Spleen (tissue), 13 donors: ENCODE measurements around the gene ZFP2. TPM values are rescaled to one million over a fixed set of nuclear protein-coding genes. Genes with fewer than 3 reads are reported as not detected.

Experiments
- DNase-seq: peaks from one replicate; pipeline ENCODE4 v3.0.0-alpha.2; 2020
- H3K27ac ChIP-seq, 8 donors: fragments of 200-600 bp; sonication (generic) in 7 of 8; 1 replicate in 4 of 8; 2 replicates in 4 of 8; pipeline versions ENCODE4 v1.5.0 to v1.8.0; 2016 to 2021; ENCODE audit warnings: inconsistent platforms in 4 of 8, mild to moderate bottlenecking in 4 of 8, moderate library complexity in 1 of 8
- H3K27me3 ChIP-seq, 7 donors: fragments of 200-600 bp; sonication (generic) in 6 of 7; replicated peaks in 1 of 7; 1 replicate in 4 of 7; 2 replicates in 3 of 7; pipeline versions ENCODE4 v1.5.0 to v1.8.0; 2016 to 2021; ENCODE audit warnings: inconsistent platforms in 3 of 7, mild to moderate bottlenecking in 1 of 7
- H3K36me3 ChIP-seq, 6 donors: fragments of 200-600 bp; sonication (generic) in 5 of 6; 1 replicate in 4 of 6; 2 replicates in 2 of 6; pipeline versions ENCODE4 v1.5.0 to v1.8.0; 2016 to 2021; ENCODE audit warnings: inconsistent platforms in 2 of 6
- H3K4me1 ChIP-seq, 6 donors: fragments of 200-600 bp; sonication (generic) in 5 of 6; 1 replicate in 3 of 6; 2 replicates in 3 of 6; pipeline versions ENCODE4 v1.5.0 to v1.8.0; 2016 to 2021; ENCODE audit warnings: inconsistent platforms in 3 of 6
- H3K4me3 ChIP-seq, 8 donors: fragments of 200-600 bp; sonication (generic) in 7 of 8; 1 replicate in 4 of 8; 2 replicates in 4 of 8; pipeline versions ENCODE4 v1.5.0 to v1.8.0; 2016 to 2021; ENCODE audit warnings: inconsistent platforms in 4 of 8, mild to moderate bottlenecking in 4 of 8, moderate library complexity in 2 of 8
- H3K9me3 ChIP-seq, 8 donors: fragments of 200-600 bp; sonication (generic) in 7 of 8; 1 replicate in 4 of 8; 2 replicates in 4 of 8; pipeline versions ENCODE4 v1.5.0 to v1.8.0; 2016 to 2021; ENCODE audit warnings: inconsistent platforms in 4 of 8
- POLR2A ChIP-seq, 3 donors: fragments of 450-650 bp; IDR thresholded peaks; one replicate each; pipeline ENCODE4 v1.5.1; 2017; ENCODE audit warnings: antibody characterized with exemption in 3 of 3, mild to moderate bottlenecking in 1 of 3
- POLR2AphosphoS5 ChIP-seq, 3 donors: sonication (generic); formaldehyde crosslinking; IDR thresholded peaks; one replicate each; pipeline ENCODE4 v1.5.1; 2017; ENCODE audit warnings: antibody characterized with exemption in 3 of 3
- WGBS, 5 donors: extraction: QIAGEN DNeasy Blood & Tissue Kit in 3 of 5; methylation state at CpG; one replicate each; pipeline versions ENCODE4 v1.1.5 to v1.1.7; 2013 to 2018; 5-methylcytosine and 5-hydroxymethylcytosine counted together
- intact Hi-C: fragments of 100-400 bp; cut with DNase I; formaldehyde crosslinking; loops from one replicate; pipeline ENCODE4 v1.15.0; 2023; ENCODE audit warnings: low total_unique reads
- long read RNA-seq, 2 donors: transcript quantifications; one replicate each; lab custom pipeline, GENCODE V29; 2026
- polyA plus RNA-seq, 3 donors: library from polyadenylated mRNA; stranded (reverse); fragments of 200-250 nt; gene quantifications; one replicate each; pipeline ENCODE4 v1.2.1, GENCODE V29; 2013
- total RNA-seq, 7 donors: library from RNA; depleted of rRNA in 3 of 7; stranded (reverse); fragments of >200 nt in 3 of 7; fragmentation: NEBNext Ultra II Directional in 4 of 7; extraction: Animal tissue kit (Norgen Biotek cat#: 25700) in 4 of 7; gene quantifications; one replicate each; pipeline versions ENCODE4 v1.1.0 to v1.2.1, GENCODE V29; 2016 to 2021
- TF ChIP-seq, protein P1 (sequence below), 11 experiments: fragments of 200-600 bp in 7 of 11; fragments of 450-650 bp in 4 of 11; sonication (generic) in 4 of 11; IDR thresholded peaks in 8 of 11; conservative IDR thresholded peaks in 3 of 11; 1 replicate in 7 of 11; 2 replicates in 4 of 11; pipeline versions ENCODE4 v1.4.0 to v1.8.0; 2016 to 2021; ENCODE audit warnings: antibody characterized with exemption in 11 of 11, inconsistent platforms in 4 of 11, mild to moderate bottlenecking in 1 of 11
- donor health status: healthy with polysubstance abuse.
- donor health status: DM: no; HTN: no; CAD: no; lungs with moderate emphysema.
- donor health status: DM: no; HTN: no; CAD: no.
- donor health status: Bipolar disorder and iron deficiency.
- donor health status: healthy.
- donor health status: DM: no; HTN: no; CAD: no.
- donor health status: DM: yes; HTN: yes; CAD: no.

The ZFP2 gene
- total RNA-seq (1 to 10 TPM; 1.4 to 2.4 (median 2.0) TPM), polyA plus RNA-seq (1 to 10 TPM; 1.5 to 1.8 (median 1.7) TPM)
- long read RNA-seq, donor 1: 0 reads
- long read RNA-seq, donor 2: 0 reads

- peak within 1 kb of the TSS in 7 of 8 donors; percentile 18 to 72 (median 65) for H3K27ac ChIP-seq
- TF ChIP-seq, protein P1, sequence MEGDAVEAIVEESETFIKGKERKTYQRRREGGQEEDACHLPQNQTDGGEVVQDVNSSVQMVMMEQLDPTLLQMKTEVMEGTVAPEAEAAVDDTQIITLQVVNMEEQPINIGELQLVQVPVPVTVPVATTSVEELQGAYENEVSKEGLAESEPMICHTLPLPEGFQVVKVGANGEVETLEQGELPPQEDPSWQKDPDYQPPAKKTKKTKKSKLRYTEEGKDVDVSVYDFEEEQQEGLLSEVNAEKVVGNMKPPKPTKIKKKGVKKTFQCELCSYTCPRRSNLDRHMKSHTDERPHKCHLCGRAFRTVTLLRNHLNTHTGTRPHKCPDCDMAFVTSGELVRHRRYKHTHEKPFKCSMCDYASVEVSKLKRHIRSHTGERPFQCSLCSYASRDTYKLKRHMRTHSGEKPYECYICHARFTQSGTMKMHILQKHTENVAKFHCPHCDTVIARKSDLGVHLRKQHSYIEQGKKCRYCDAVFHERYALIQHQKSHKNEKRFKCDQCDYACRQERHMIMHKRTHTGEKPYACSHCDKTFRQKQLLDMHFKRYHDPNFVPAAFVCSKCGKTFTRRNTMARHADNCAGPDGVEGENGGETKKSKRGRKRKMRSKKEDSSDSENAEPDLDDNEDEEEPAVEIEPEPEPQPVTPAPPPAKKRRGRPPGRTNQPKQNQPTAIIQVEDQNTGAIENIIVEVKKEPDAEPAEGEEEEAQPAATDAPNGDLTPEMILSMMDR (IDR thresholded peaks at IDR 0.05 in 8 of 11, conservative IDR thresholded peaks at IDR 0.05 in 3 of 11): no peak
- TF ChIP-seq POLR2AphosphoS5 (IDR thresholded peaks at IDR 0.05) (peak; percentile 74 to 85 (median 81)), POLR2A (IDR thresholded peaks at IDR 0.05) (peak in 1 of 3 donors; percentile 10)
- 3 to 13% (median 5%) methylated on average over 38 to 79 of the region's 79 CpGs for WGBS, 5 donors
Measured at GRCh38 chr5:178895615-178896571, at the start of gene ZFP2. TSS of gene ZFP2 (plus strand) at chr5:178895913. CDS start at chr5:178931314, 35,401 bp downstream.

GRCh38 chr5:178849316-178849715 is 46.4 kb upstream of the ZFP2 start:
- no peaks in the 10 kb centered on the region for H3K9me3 ChIP-seq
- 33 to 62% (median 51%) methylated on average over 5 of the region's 5 CpGs for WGBS, 5 donors
- H3K4me1 ChIP-seq: peaks cover 0 to 4% (median 0%) of the 10 kb centered on the region in 6 donors
- no peak for DNase-seq
- H3K27me3 ChIP-seq: peaks cover 0 to 3% (median 0%) of the 10 kb centered on the region in 7 donors
- TF ChIP-seq POLR2A (IDR thresholded peaks at IDR 0.05) (no peak), POLR2AphosphoS5 (IDR thresholded peaks at IDR 0.05) (no peak)
- TF ChIP-seq, protein P1 (IDR thresholded peaks at IDR 0.05 in 8 of 11, conservative IDR thresholded peaks at IDR 0.05 in 3 of 11): no peak
- no peaks in the 10 kb centered on the region for H3K36me3 ChIP-seq
- H3K4me3 ChIP-seq: no peak overlapping the region
- intact Hi-C loops: no loop called here
- H3K27ac ChIP-seq: peak overlapping the region in 5 of 8 donors; percentile 26 to 57 (median 29)

More at GRCh38 chr5:178895615-178896571, at the start of gene ZFP2:
- Histone ChIP-seq H3K9me3 (peaks cover 0 to 86% (median 23%) of the 10 kb centered on the region in 8 donors), H3K27me3 (peaks cover 0 to 12% (median 0%) of the 10 kb centered on the region in 7 donors), H3K4me3 (peak within 1 kb of the TSS; percentile 51 to 81 (median 66)), H3K36me3 (no peaks in the 10 kb centered on the region), H3K4me1 (peaks cover 0 to 18% (median 4%) of the 10 kb centered on the region in 6 donors)
- intact Hi-C loops: no loop called here
- DNase-seq: peak; percentile 90

- intact Hi-C loops: loop anchor here (10.0 kb wide), 1 partner anchor 117 kb away; the partner anchor contains the start of gene ZNF354A
- no peak overlapping the region for H3K4me3 ChIP-seq
- no peak for DNase-seq
- peaks cover 0 to 17% (median 0%) of the 10 kb centered on the region in 7 donors for H3K27me3 ChIP-seq
- H3K36me3 ChIP-seq: no peaks in the 10 kb centered on the region
- no peak overlapping the region for H3K27ac ChIP-seq
- no peaks in the 10 kb centered on the region for H3K9me3 ChIP-seq
- H3K4me1 ChIP-seq: peaks cover 0 to 4% (median 0%) of the 10 kb centered on the region in 6 donors
- TF ChIP-seq, protein P1 (IDR thresholded peaks at IDR 0.05 in 8 of 11, conservative IDR thresholded peaks at IDR 0.05 in 3 of 11): no peak
- no peak for TF ChIP-seq POLR2AphosphoS5 (IDR thresholded peaks at IDR 0.05)
- no peak for TF ChIP-seq POLR2A (IDR thresholded peaks at IDR 0.05)
- WGBS, 5 donors: 90 to 97% (median 92%) methylated on average over 3 of the region's 3 CpGs
Measured at GRCh38 chr5:178851951-178852350, 43.8 kb upstream of the ZFP2 start.
